Measurements from ENCODE around the gene EEF2. TPM values are rescaled to one million over a fixed set of nuclear protein-coding genes. Genes with fewer than 3 reads are reported as not detected.
A peak's percentile ranks its signal among the peaks of the same experiment; 100 is the strongest.

Gene EEF2
- total RNA-seq, 1 experiment from 2014 or later, result 3,126 TPM

DNA sequence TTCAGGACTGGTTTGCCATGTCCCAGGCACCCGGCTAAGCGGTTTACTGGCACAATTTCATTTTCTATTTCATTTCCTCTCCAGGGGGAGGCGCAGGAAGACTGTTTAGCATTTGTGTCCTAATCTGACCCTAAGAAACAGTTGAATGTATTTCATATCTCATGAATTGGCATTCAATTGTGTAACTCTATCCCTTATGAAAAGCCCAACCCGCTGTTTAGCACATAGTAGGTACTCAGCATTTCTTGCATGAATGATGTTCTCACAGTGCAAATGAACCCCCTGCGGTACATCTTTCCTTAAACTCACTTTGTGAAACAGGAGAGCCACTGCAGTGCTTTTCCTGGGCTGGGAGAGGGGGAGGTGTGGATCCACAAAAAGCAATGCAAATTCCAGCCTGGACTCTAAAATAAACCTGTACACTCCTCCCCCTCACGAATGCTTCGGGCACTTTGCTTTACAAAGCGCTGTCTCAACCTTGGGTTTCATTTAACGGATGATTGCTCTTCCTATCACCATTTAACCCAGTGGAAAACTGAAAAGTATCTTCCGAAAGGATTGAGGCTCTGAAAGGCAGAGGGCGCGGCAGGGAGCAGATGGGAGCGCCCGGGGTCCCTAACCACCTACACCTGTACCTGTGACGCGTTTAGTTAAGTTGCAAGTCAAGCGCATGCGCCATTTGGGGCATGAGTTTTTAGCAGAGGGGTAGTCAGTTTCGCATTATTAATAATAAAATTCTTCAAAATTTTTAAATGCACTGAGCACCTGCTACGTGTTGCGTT lies 1.2 kb upstream of the EEF2 start:
- POLR2A ChIA-PET, result interaction anchor here (0.8 to 8.9 kb wide), 13 partner anchors 15 to 261 kb away, joined by 3 to 245 read pairs (median 15); partner anchors contain the start of genes DAPK3, MRPL54 and PIAS4
- intact Hi-C loops (cut with micrococcal nuclease), result loop anchor here (1.0 to 5.0 kb wide), 5 partner anchors 71 to 218 kb away; no protein-coding TSS in a partner anchor
- CTCF ChIA-PET, result interaction anchor here (0.5 to 2.7 kb wide), 12 partner anchors 10 to 398 kb away, joined by 3 to 15 read pairs (median 5); partner anchors contain the start of genes DAPK3, MRPL54 and PIAS4
- DNase-seq (ENCODE audit: unreplicated experiment), result peak; percentile 87
- TF ChIP-seq, protein P1, sequence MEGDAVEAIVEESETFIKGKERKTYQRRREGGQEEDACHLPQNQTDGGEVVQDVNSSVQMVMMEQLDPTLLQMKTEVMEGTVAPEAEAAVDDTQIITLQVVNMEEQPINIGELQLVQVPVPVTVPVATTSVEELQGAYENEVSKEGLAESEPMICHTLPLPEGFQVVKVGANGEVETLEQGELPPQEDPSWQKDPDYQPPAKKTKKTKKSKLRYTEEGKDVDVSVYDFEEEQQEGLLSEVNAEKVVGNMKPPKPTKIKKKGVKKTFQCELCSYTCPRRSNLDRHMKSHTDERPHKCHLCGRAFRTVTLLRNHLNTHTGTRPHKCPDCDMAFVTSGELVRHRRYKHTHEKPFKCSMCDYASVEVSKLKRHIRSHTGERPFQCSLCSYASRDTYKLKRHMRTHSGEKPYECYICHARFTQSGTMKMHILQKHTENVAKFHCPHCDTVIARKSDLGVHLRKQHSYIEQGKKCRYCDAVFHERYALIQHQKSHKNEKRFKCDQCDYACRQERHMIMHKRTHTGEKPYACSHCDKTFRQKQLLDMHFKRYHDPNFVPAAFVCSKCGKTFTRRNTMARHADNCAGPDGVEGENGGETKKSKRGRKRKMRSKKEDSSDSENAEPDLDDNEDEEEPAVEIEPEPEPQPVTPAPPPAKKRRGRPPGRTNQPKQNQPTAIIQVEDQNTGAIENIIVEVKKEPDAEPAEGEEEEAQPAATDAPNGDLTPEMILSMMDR (IDR thresholded peaks at IDR 0.05; ENCODE audit: unreplicated experiment), result peak; percentile 66
- no TSS peak for BruUV-seq (replicated peaks)
- peaks cover 8% of the 10 kb centered on the region for H3K9me3 Mint-ChIP-seq (ENCODE audit: unreplicated experiment)
- H3K4me3 Mint-ChIP-seq (ENCODE audit: unreplicated experiment), result peak overlapping the region; percentile 95
- peaks cover 29% of the 10 kb centered on the region for H3K4me1 Mint-ChIP-seq (ENCODE audit: insufficient read depth, unreplicated experiment)
- H3K27ac Mint-ChIP-seq (ENCODE audit: low read depth, unreplicated experiment), result no peak overlapping the region
- peaks cover 48% of the 10 kb centered on the region for H3K36me3 Mint-ChIP-seq (ENCODE audit: insufficient read depth, unreplicated experiment)
- no peaks in the 10 kb centered on the region for H3K27me3 Mint-ChIP-seq (ENCODE audit: insufficient read depth, unreplicated experiment)

DNA sequence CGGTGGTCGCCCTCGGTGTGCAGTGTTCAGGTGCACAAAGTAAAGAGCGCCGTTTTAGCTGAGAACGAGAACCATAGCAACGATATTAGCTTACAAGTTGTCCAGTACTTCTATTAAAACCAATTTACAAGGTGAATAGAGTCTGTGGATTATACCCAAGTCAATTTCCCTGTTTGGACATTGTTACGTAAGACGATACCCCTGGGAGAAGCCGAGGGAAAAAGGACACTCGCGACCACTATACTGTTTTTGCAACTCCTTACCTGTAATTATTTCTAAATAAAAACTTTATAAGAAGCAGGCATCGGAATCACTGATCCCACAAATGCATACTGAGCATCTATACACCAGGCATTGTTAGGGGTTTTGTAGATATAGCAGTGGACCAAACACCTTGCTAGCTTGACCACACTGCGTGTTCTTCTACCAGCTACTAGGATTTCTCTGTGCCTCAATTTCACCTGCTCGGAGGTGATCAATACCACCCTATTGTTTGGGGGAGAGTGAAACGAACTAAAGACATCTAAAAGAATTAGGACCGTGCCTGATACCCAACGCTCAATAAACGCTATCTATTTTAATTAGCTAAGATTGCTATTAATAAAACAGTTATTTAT lies 488 bp upstream of the EEF2 start:
- peaks cover 52% of the 10 kb centered on the region for H3K36me3 Mint-ChIP-seq (ENCODE audit: insufficient read depth, unreplicated experiment)
- CTCF ChIA-PET, result interaction anchor here (0.5 to 2.7 kb wide), 14 partner anchors 11 to 681 kb away, joined by 3 to 15 read pairs (median 3); partner anchors contain the start of genes DAPK3 and SH3GL1

DNA sequence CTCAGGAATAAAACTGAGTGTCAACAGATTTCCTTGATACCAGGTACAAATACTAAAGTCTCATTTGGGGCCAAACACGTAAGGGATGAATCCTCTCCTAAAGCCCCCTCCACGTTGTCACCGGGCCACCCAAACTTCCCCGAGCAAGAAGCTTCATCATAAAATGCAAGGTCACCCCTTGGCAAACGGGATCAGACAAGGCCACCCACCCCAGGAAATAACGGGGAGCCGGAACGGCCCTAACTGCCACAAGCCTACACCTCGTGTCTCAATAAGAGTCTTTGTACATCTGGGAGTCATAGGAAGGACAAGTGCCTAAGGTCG lies 717 bp downstream of the EEF2 start:
- no TSS peak for BruUV-seq (replicated peaks)
- Mint-ChIP-seq H3K27me3 (ENCODE audit: insufficient read depth, unreplicated experiment) (no peaks in the 10 kb centered on the region), H3K36me3 (ENCODE audit: insufficient read depth, unreplicated experiment) (peaks cover 60% of the 10 kb centered on the region), H3K4me1 (ENCODE audit: insufficient read depth, unreplicated experiment) (peaks cover 29% of the 10 kb centered on the region), H3K4me3 (ENCODE audit: unreplicated experiment) (peak overlapping the region; percentile 95), H3K9me3 (ENCODE audit: unreplicated experiment) (no peaks in the 10 kb centered on the region), H3K27ac (ENCODE audit: low read depth, unreplicated experiment) (peak overlapping the region; percentile 90)
- TF ChIP-seq, protein P1 (IDR thresholded peaks at IDR 0.05; ENCODE audit: unreplicated experiment), result no peak
- POLR2A ChIA-PET, result interaction anchor here (0.8 to 8.9 kb wide), 18 partner anchors 9 to 1034 kb away, joined by 3 to 245 read pairs (median 6); partner anchors contain the start of genes DAPK3, MRPL54, PIAS4 and SH3GL1
- CTCF ChIA-PET, result interaction anchor here (0.6 to 2.7 kb wide), 3 partner anchors 13 to 293 kb away, joined by 3 to 15 read pairs (median 4); partner anchors contain the start of gene DAPK3
- DNase-seq (ENCODE audit: unreplicated experiment), result no peak
- intact Hi-C loops (cut with micrococcal nuclease), result loop anchor here (2.0 kb wide), 1 partner anchor 14 kb away; the partner anchor contains the start of gene DAPK3

More for the DNA sequence above, 488 bp upstream of the EEF2 start:
- Mint-ChIP-seq H3K27ac (ENCODE audit: low read depth, unreplicated experiment) (peak overlapping the region; percentile 90), H3K4me3 (ENCODE audit: unreplicated experiment) (peak overlapping the region; percentile 95), H3K4me1 (ENCODE audit: insufficient read depth, unreplicated experiment) (peaks cover 29% of the 10 kb centered on the region), H3K9me3 (ENCODE audit: unreplicated experiment) (peaks cover 4% of the 10 kb centered on the region), H3K27me3 (ENCODE audit: insufficient read depth, unreplicated experiment) (no peaks in the 10 kb centered on the region)
- TF ChIP-seq, protein P1 (IDR thresholded peaks at IDR 0.05; ENCODE audit: unreplicated experiment), result no peak
- peak; percentile 13 for DNase-seq (ENCODE audit: unreplicated experiment)
- BruUV-seq (replicated peaks), result no TSS peak
- intact Hi-C loops (cut with micrococcal nuclease), result loop anchor here (1.0 to 5.0 kb wide), 5 partner anchors 15 to 219 kb away; partner anchors contain the start of gene DAPK3
- POLR2A ChIA-PET, result interaction anchor here (0.6 to 8.9 kb wide), 30 partner anchors 9 to 1035 kb away, joined by 3 to 245 read pairs (median 4); partner anchors contain the start of genes DAPK3, KDM4B, MRPL54 and PIAS4

Measured in MCF 10A (cell line).